Stimulated activated CD4-positive, alpha-beta T cell treated with anti-CD3 and anti-CD28 coated beads, Interleukin-12 subunit alpha, Interleukin-12 subunit beta, amount 100 ng/mL, for 48 hours (primary cell): ENCODE data around the gene LPP.
"Not testable (repeated sequence)": the region's sequence is repeated elsewhere in the genome, so short reads cannot be mapped to it uniquely, and the experiment has no call there.

Experiments
- DNase-seq, 3 donors: peaks; one replicate each; pipeline ENCODE4 v3.0.0-alpha.2; 2020; ENCODE audit warnings: low read depth in 2 of 3, low spot score in 1 of 3

The LPP gene, protein sequence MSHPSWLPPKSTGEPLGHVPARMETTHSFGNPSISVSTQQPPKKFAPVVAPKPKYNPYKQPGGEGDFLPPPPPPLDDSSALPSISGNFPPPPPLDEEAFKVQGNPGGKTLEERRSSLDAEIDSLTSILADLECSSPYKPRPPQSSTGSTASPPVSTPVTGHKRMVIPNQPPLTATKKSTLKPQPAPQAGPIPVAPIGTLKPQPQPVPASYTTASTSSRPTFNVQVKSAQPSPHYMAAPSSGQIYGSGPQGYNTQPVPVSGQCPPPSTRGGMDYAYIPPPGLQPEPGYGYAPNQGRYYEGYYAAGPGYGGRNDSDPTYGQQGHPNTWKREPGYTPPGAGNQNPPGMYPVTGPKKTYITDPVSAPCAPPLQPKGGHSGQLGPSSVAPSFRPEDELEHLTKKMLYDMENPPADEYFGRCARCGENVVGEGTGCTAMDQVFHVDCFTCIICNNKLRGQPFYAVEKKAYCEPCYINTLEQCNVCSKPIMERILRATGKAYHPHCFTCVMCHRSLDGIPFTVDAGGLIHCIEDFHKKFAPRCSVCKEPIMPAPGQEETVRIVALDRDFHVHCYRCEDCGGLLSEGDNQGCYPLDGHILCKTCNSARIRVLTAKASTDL

DNA sequence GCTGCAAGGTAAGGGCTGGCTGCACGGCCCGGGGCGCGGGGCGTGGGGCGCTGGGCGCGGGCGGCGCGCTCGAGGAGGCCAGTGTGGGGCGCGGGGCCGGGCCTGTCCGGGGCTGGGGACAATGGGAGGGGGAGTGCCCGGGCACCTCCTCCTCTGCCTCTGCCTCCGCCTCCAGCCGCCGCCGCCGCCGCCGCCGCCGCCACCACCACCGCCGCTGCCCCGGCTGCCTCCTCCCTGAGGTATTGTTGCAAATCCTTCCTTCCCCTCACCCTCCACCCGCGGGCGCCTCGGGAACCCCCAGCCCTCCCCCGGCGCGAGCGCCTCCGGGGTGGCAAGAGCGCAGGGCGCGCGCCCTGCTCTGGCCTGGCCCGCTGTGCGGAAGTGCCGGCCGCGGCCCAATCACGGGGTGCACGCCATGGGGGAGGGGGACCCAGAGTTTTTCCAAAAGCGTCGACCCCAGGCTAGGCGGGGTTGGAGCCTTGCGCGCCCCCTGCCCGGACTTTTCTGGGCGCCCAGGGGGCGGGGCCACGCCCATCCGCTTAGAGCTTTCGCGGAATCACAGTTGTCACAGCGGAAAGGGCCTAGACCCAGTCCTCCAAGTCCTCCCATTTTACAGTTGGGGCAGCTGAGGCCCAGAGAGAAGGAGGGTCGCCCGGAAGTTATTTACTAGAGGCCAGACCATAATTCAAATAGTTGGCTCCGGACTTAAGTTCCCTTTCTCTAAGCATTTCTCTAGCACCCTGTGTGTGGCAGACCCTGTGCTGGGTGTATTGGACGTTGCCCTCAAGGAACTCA, at the start of gene LPP:
Gene LPP (plus strand): TSS at position 144 of the 795 bp plus-strand sequence. CDS start 251,964 bp downstream, outside the sequence.
- peak; percentile 66 to 72 (median 71) for DNase-seq

DNA sequence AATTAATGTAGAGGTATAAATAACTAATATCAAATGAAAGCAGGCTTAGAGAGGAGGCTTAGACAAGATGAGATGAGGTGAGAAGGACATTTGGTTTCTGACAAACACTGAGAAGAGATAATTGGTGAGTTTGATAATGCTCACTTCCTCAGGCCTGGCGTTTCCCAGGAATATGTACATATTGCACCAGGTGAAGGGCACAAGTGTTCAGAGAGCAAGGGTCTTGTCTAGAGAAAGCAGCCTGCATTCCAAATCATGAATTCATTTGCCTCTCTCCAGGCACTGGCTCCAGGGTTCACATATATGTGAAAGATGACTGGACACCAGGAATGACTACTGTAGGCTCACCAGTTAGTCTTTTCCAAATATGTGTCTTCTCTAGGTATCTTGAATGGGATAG, 48.0 kb upstream of the LPP start:
- no peak for DNase-seq

DNA sequence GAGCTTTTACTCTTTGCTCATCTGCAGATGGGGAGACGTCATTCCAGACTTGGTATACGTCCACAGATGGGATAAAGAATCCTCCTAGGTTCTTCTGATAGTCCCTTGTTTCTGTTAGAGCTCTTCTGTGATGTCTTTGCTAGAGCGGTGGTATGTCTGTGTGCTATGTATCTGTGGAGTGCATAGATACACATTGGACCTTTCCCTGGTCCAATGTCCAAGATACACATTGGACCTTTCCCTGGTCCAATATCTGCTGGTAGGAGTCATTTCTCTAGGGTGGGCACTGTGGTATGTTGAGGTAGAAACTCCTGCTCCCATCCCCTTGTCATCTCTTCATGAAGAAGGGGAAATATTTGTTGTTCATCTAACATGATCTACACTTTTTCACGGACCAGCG, 47.5 kb upstream of the LPP start:
- DNase-seq, result no peak

DNA sequence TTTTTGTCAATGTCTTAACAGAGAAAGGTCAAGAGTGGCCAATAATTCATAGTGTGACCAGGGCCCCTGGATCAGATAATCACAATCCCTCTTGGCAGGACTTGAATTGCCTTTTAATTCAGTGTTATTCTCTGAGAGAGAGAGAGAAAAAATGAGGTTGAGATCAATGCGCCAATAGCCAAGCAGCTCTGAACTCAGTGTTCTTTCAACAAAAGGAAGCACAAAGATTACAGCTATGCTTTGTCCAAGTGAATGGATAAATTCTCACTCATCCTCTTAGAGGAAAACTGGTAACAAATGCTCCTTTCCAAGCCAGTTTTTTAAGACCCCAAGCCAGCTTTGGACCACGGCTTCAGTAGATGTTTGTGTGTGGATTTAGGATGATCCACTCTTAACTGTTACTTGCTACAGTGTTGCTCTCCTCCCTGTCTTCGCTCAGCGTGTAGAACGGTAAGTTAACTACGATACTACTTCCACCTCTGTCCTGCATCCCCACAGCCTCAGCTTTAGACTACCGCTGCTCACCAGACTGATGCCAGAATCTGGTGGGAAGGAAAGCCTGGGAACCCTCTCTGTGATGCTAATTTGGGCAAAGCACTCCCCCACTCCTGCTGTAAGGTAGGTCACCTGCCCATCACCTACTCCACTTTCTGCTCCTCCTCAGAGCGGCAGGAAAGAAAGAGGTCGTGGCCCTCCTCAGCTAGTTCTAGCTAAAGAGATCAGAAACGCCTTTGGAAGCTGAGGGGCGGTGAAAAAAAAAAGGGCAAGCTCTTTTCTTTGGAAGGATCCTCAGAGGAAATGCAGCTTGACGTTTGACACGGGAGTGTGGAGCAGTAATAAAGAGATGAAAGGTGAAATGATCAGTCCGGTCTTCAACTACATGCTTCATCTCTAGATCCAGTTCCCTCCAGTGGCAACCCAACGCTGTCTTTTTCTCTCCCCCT, 46.8 kb upstream of the LPP start:
- no peak for DNase-seq

DNA sequence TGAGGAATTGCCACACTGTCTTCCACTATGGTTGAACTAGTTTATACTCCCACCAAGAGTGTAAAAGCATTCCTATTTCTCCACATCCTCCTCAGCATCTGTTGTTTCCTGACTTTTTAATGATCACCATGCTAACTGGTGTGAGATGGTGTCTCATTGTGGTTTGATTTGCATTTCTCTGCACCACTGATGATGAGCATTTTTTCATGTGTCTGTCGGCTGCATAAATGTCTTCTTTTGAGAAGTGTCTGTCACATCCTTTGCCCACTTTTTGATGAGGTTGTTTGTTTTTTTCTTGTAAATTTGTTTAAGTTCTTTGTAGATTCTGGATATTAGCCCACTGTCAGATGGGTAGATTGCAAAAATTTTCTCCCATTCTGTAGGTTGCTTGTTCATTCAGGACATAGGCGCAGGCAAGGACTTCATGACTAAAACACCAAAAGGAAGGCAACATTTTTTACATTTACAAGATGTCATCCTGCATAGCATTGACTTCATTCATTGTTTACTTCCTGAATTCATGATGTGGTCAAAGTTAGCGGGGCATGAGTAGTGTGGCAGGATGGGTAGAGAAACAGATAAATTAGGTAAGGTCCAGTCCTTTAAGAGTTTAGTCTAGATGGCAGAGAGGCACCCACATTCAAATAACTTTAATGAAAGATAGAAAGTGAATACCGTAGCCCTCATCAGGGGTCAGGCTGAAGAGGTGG, 45.1 kb upstream of the LPP start:
- DNase-seq, result no peak

DNA sequence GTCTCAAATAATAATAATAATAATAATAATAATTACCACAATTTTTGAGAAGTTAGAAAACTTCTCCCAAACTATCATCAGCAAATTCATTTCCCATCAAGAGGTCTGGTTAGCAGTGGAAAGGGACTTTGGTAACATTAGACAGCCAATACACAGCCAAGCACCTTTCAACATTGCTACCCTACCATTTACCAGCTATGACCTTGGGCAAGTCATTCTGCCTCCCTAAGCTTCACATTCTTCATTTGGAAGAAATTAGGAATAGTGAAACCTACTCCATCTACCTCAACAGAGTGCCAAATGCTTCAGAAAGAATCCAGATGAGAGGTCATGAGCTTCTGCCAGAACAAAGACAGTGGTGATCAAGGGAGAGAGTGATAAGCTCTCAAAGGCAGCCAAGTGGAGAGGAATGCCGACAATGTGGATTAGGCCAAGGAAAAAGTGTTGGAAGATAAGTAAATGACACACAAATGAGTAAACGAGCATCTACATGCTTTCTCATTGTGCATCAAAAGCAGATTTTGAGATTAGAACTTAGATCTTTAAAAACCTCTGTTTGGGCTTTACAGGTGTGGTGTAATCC, 42.9 kb upstream of the LPP start:
- no peak for DNase-seq

DNA sequence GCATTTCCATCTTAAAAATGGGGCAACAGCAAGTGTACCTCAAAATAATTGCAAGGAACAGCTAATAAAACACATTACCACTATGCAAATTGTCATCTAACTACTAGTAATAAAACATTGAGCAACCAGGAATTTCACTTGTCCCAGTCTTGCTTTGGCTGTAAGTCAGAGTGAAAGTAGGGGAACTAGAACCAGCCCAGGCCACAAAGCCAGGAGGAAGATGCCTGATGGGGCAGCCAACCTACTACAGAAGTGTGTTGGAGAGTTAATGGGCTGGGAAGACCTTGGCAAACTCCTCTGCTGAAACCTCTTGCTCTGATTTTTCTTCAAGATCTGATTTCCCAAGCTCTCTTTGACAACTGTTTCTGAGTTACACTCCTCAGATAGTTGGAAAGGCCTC, 40.2 kb upstream of the LPP start:
- no peak for DNase-seq

DNA sequence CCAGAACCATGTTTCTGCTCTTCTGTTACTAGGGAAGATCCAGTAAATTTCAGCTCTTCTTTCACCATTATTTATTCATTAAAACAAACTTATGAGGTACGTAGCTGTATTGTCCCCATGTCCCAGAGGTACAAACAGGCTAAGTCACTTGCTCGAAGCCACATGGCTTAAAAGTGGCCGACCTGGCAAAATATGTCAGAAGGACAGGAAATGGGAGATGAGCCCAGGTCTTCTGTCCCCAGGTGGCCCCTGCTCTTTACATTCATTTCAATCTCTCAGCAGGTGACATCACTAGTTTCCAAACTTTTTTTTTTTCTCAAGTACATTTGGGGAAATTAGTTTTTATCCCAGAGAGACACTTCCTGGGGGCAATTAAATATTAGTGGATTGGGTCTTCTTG, 34.1 kb upstream of the LPP start:
- DNase-seq, result no peak

DNA sequence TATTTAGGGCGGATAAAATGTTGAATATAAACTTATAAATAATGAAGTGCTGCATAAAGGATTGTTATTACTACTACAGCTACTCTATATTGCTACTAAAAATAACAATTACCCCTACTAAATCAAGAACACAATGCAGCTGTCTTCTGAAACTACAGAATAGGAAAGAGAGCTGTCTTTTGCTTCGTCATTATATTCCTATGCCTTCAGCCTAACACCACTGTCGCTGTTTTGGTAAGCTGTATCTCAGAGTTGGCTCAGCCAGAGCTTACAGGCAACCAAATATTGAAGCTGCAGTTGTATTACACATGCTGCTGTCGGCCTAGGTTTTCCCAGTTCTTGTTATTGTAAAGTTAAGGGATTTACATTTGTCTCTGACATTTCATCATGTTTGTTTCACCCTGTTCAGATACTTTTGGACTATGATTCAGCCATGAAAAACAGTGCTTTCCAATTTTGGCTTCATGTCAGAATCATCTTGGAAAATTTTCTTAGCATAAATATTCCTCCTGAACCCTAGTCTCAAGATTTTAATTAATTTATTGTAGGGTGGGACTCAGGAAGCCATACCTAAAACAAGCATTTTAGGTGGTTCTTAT, 31.3 kb upstream of the LPP start:
- no peak for DNase-seq

DNA sequence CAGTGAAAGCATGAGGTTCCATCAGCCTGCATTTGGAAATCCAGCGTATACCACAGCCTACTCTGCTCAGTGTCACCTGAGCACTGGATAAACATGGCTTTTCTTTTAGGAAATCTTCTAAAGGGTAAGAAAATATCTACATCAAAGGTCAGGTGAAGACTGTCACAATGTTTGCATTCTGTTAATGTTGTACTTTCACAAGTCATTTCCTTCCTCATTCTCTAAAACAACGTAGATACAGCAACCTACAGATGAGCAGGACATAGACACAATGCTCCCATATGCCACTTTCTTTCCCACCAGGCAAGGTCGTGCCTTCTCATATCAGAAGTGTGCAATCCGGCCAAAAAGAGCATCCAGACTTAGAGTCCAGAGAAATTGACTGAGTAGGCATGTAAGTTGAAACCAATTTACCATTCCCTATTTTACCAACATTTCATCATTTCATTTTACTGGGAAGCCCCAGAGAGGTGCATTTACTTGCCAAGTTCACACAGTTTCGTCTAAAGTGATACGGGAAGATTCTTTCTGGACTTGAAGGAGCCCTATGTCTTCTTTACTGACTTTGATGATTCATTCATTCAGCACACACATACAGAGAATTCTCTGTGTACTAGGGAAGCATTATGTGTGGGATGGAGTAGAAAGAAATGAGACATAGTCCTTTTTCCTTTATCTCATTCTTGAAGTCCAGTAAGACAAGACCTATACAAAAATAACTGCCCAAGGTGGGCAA, 30.6 kb upstream of the LPP start:
- DNase-seq, result no peak

DNA sequence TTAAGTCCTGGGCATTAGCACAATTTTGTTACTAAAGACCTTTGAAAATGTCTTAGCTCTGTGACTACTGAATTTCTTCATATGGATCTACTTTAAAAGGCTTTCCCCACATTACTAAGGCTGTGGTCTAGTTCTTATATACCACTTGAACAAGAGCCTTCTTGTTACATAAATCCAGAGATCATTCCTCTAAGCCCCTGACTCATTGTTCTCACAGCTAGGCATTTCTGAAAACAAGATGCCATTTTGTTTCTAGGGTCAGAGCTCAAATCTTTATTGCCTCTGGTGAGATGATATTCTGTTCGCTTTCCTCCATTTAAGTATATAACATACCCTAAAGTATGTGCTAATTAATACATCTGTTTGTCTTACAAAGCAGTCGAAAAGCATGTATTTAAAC, 29.8 kb upstream of the LPP start:
- DNase-seq, result no peak

DNA sequence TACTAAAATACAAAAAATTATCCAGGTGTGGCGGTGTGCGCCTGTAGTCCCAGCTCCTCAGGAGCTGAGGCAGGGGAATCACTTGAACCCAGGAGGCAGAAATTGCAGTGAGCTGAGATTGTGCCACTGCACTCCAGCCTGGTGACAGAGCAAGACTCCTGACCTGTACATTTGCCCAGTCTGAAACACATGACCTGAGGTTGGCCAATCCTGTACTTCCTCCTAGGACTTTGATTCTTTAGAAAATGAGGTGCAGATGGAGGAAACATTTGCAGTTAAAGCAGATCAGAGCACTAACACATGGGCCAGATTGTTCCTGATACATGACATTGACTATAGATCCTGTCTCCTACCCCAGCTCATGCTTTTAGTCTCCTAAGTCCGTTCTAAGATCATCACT, 28.9 kb upstream of the LPP start:
- no peak for DNase-seq

DNA sequence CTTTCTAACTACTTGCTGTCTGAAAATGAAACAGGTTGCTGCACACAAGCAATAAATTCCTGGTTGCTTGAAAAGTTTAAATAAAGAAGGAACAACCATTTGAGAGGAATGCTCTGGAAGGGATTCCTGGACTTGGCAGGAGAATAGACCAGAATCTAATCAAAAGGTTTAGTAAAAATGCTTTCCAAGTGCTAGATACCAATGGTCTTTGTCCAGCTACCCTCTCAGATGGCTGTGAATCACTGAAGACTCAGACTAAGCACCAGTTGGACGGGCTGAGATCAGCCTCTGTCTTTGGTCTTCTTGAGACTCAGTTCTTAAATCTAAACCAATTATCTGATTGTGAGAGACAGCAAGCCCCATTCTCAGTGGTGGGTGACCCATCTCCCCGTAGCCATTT, 27.7 kb upstream of the LPP start:
- no peak for DNase-seq

DNA sequence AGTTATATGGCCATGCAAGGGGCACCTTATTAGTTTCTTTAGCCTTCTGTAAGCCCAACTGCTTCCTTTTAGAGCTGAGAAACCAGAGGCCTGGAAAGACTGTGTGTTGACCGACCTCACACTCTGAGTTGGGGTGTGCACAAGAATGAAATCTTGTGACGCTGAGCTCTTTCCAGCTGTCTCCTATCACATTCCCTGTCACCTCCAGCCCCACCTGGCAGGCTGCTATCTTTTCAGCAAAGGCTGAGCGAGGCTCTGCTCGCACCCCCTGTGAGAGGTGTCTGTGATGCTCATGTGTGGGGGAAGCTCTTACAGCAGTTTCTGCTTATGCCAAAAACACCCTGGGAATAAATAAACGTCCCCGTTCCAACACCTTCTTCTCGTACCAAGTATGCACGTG, 27.0 kb upstream of the LPP start:
- DNase-seq, result no peak

DNA sequence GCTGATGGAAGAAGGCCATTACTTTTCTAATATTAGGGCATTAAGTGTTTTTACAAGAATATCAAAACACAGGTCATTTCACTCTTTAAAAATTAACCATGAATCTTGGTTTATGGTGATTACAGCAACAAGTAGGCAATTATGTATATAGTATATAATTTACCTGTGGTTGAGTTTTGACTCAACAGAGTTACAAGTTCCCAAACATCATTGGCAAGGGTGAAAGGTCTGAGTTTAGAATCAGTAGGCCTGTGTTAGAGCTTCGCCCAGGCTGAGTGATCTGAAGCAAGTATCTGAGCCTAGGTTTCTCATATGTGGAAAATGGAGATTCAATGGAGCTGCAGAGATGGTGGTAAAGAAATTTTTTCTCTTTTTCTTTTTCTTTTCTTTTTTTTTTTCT, 25.1 kb upstream of the LPP start:
- DNase-seq, result no peak

DNA sequence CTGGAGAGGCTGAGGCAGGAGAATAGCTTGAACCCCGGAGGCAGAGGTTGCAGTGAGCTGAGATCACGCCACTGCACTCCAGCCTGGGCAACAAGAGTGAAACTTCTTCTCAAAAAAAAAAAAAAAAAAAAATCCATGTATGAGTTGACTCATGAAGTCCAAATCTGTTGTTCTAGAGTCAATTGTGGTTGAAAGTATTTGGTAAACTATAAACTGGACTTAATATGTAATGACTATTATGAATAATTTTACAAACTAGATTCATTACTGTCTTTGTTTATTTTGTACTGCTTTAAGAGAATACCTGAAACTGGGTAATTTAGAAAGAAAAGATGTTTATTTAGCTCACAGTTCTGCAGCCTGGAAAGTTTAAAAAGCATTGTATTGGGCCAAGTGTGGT, 22.9 kb upstream of the LPP start:
- DNase-seq, result not testable (repeated sequence)

DNA sequence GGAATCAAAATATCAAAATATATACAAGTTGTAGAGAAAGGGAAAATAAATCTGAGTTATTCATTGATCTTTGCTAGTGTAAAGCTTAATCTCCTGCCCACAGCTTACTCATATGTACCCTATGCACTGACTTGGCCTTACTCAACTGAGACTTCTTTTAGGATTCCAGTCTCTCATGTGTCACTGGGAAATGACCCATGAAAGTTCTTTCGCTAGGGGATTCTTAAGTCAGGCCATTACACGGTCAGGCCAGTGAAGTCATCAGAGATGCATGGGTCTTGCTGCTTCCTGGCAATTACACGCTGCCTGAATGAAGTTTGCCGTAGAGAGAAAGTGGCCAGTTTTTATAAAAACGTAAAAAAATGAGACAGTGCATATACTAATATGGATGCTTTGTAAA, 20.7 kb upstream of the LPP start:
- DNase-seq, result no peak

DNA sequence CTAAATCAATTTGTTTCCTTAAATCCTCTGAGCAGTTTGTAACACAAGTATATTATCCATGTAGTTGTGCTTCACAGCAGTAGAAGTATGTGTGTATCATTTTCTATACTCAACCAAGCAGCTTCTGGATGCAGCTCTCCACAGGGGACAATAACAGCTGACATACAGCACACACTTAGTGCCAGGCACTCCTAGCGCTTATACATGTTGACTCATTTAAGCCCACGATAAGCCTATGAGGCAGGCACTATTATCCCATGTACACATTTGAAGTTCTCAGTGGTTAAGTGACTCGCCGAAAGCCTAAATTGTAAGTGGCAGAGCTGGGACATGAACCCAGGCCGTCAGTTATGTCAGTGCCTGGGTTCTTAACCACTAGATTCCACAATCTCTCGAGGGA, 20.3 kb upstream of the LPP start:
- no peak for DNase-seq

DNA sequence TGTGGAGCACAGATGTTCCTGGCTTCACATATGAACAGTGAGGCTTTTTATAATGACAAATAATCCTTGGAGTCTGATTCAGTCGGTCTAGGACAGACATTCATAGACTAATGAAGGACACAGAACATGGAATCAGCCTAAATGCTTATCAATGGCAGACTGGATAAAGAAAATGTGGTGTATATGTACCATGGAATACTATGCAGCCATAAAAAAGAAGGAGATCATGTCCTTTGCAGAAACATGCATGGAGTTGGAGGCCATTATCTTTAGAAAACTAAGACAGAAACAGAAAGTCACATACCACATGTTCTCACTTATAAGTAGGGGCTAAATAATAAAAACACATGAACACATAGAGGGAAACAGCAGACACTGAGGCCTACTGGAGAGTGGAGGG, 19.9 kb upstream of the LPP start:
- DNase-seq, result no peak
